ENCODE measurements around the gene RUSC1.

DNA sequence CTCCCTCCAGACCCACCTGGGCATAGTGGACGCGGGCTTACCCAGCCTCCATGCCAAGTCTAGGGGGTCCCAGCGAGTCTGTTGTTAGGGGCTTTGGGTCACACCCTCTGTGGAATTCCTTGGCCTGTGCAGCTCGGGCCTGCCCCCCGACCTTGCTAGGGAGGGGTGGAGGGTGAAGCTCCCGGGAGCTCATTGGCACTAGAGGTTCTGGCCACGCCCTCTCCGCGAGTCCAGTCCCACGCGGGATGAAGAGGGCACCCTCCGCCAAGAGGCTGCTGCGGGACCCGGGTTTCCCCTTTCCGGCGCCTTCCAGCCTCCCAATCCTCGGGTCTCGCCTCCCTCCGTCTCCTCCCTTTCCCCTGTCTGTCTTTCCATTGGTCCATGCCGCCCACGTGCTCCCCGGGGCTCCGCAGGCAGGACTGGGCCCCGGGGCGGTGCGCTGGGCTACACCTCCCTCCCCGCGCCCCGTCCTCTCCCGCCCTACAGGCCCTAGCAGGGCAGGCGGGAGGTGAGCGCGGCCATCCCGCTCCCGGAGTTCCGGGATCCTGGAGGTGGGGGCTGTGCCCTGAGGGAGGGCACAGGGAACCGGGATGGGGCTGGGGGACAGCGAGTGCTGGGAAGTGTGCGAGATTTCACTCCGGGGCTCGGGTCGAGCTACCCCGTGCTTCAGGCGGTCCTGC lies 3.5 kb downstream of the RUSC1 start:
- TF ChIP-seq, protein P1, sequence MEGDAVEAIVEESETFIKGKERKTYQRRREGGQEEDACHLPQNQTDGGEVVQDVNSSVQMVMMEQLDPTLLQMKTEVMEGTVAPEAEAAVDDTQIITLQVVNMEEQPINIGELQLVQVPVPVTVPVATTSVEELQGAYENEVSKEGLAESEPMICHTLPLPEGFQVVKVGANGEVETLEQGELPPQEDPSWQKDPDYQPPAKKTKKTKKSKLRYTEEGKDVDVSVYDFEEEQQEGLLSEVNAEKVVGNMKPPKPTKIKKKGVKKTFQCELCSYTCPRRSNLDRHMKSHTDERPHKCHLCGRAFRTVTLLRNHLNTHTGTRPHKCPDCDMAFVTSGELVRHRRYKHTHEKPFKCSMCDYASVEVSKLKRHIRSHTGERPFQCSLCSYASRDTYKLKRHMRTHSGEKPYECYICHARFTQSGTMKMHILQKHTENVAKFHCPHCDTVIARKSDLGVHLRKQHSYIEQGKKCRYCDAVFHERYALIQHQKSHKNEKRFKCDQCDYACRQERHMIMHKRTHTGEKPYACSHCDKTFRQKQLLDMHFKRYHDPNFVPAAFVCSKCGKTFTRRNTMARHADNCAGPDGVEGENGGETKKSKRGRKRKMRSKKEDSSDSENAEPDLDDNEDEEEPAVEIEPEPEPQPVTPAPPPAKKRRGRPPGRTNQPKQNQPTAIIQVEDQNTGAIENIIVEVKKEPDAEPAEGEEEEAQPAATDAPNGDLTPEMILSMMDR (IDR thresholded peaks at IDR 0.05) = peak in 3 of 6 experiments; percentile 3 to 25 (median 18)
- TF ChIP-seq POLR2A (IDR thresholded peaks at IDR 0.05) = peak in 3 of 4 donors; percentile 34 to 83 (median 65)
- peak; percentile 73 to 89 for TF ChIP-seq POLR2AphosphoS5 (IDR thresholded peaks at IDR 0.05)
- peak in 1 of 4 donors; percentile 3 for TF ChIP-seq EP300 (IDR thresholded peaks at IDR 0.05)
